ENCODE results near the gene GPR137B. TPM values are rescaled to one million over a fixed set of nuclear protein-coding genes. Genes with fewer than 3 reads are reported as not detected.

Gene GPR137B
- total and polyA plus RNA-seq, 2 experiments from 2014 or later = 4.5 to 11.1 TPM

GRCh38 chr1:236108027-236108648 lies 34.2 kb upstream of the GPR137B start (continued):
- TF ChIP-seq ETS1 (IDR thresholded peaks at IDR 0.05) (no peak), EZH2 (IDR thresholded peaks at IDR 0.05; ENCODE audit: low read depth, unreplicated experiment) (no peak), ZNF331 (CRISPR knock-in tag; IDR thresholded peaks at IDR 0.05; ENCODE audit: low read depth) (no peak), CREB1 (CRISPR knock-in tag; IDR thresholded peaks at IDR 0.05; ENCODE audit: low read depth) (no peak), EZH2phosphoT487 (IDR thresholded peaks at IDR 0.05; ENCODE audit: unreplicated experiment) (no peak), REST (IDR thresholded peaks at IDR 0.05; ENCODE audit: unreplicated experiment) (no peak)

GRCh38 chr1:236110137-236110536 lies 32.2 kb upstream of the GPR137B start:
- no peaks in the 10 kb centered on the region for H3K36me3 Mint-ChIP-seq (ENCODE audit: low read depth)
- H3K4me3 ChIP-seq = no peak overlapping the region

More at GRCh38 chr1:236110137-236110536, 32.2 kb upstream of the GPR137B start:
- Mint-ChIP-seq H3K27ac (no peak overlapping the region), H3K4me1 (no peaks in the 10 kb centered on the region), H3K4me3 (no peak overlapping the region), H3K27me3 (ENCODE audit: insufficient read depth, low read depth, poor library complexity) (peaks cover 4% of the 10 kb centered on the region), H3K9me3 (no peaks in the 10 kb centered on the region)
- TF ChIP-seq CREB1 (CRISPR knock-in tag; IDR thresholded peaks at IDR 0.05; ENCODE audit: low read depth) = no peak
- no peak for TF ChIP-seq EZH2phosphoT487 (IDR thresholded peaks at IDR 0.05; ENCODE audit: unreplicated experiment)
- TF ChIP-seq ZNF114 (CRISPR knock-in tag; IDR thresholded peaks at IDR 0.05) = no peak
- TF ChIP-seq CTCF (conservative IDR thresholded peaks at IDR 0.05; ENCODE audit: low read depth in 2 of 2) = no peak
- no peaks in the 10 kb centered on the region for H3K4me1 ChIP-seq (ENCODE audit: insufficient read depth)
- DNase-seq (ENCODE audit: low spot score) = no peak
- no peaks in the 10 kb centered on the region for H4K20me1 ChIP-seq (replicated peaks; ENCODE audit: insufficient read depth)
- H3K79me2 ChIP-seq (replicated peaks; ENCODE audit: insufficient read depth) = no peaks in the 10 kb centered on the region
- no peak overlapping the region for H2AFZ ChIP-seq
- no peak overlapping the region for H3K27ac ChIP-seq (ENCODE audit: low read depth)
- H3K36me3 ChIP-seq (ENCODE audit: insufficient read depth) = no peaks in the 10 kb centered on the region
- H3K4me2 ChIP-seq = no peak overlapping the region
- H3K9me2 ChIP-seq (ENCODE audit: insufficient read depth) = no peaks in the 10 kb centered on the region
- H3K27me3 ChIP-seq (ENCODE audit: insufficient read depth) = no peaks in the 10 kb centered on the region
- no peaks in the 10 kb centered on the region for H3F3A ChIP-seq (replicated peaks; ENCODE audit: low read depth)
- no peak for ATAC-seq
